ENCODE data around the gene MAPK14.

Gene MAPK14

GRCh38 chr6:36064770-36065396 lies 37.3 kb downstream of the MAPK14 start:
- no peaks in the 10 kb centered on the region for H3K9me2 ChIP-seq (replicated peaks; ENCODE audit: control insufficient read depth, low read length)
- peaks cover 17% of the 10 kb centered on the region for H3K36me3 ChIP-seq (ENCODE audit: control insufficient read depth, low read length)
- H3K27ac ChIP-seq (ENCODE audit: low read depth, low read length), result no peak overlapping the region
- no peak overlapping the region for H3K4me2 ChIP-seq (ENCODE audit: low read length)
- TF ChIP-seq CTCF (IDR thresholded peaks at IDR 0.05; ENCODE audit: low read depth, low read length, poor library complexity, severe bottlenecking) (no peak), EZH2phosphoT487 (IDR thresholded peaks at IDR 0.05; ENCODE audit: borderline replicate concordance, low read length) (no peak)
- no peaks in the 10 kb centered on the region for H3K4me1 ChIP-seq (ENCODE audit: control insufficient read depth, low read length)
- no peaks in the 10 kb centered on the region for H3K9me3 ChIP-seq (ENCODE audit: control insufficient read depth, insufficient read depth, low read length)
- H3K4me3 ChIP-seq (ENCODE audit: low read length), result no peak overlapping the region
- H3K27me3 ChIP-seq (ENCODE audit: control insufficient read depth, low read length), result no peaks in the 10 kb centered on the region
- H4K20me1 ChIP-seq (ENCODE audit: control insufficient read depth, insufficient read depth, low read depth, low read length), result peaks cover 6% of the 10 kb centered on the region
- peaks cover 42% of the 10 kb centered on the region for H3K79me2 ChIP-seq (ENCODE audit: control insufficient read depth, low read length)
- H3F3A ChIP-seq (ENCODE audit: control insufficient read depth, insufficient read depth), result peaks cover 2% of the 10 kb centered on the region; the same call in 1 of the 2 replicates

- peaks cover 9% of the 10 kb centered on the region; the same call in 1 of the 2 replicates for H3K36me3 ChIP-seq (ENCODE audit: control insufficient read depth, low read length)
- peaks cover 6% of the 10 kb centered on the region for H4K20me1 ChIP-seq (ENCODE audit: control insufficient read depth, insufficient read depth, low read depth, low read length)
- peaks cover 47% of the 10 kb centered on the region for H3K79me2 ChIP-seq (ENCODE audit: control insufficient read depth, low read length)
These were observed 38.3 kb downstream of the MAPK14 start for GRCh38 chr6:36065916-36066315.

GRCh38 chr6:36066817-36067216 lies 39.2 kb downstream of the MAPK14 start:
- peaks cover 6% of the 10 kb centered on the region for H4K20me1 ChIP-seq (ENCODE audit: control insufficient read depth, insufficient read depth, low read depth, low read length)
- H3K27me3 ChIP-seq (ENCODE audit: control insufficient read depth, low read length), result no peaks in the 10 kb centered on the region
- no peak overlapping the region for H3K4me3 ChIP-seq (ENCODE audit: low read length)
- H3K4me2 ChIP-seq (ENCODE audit: low read length), result no peak overlapping the region
- no peak overlapping the region for H3K27ac ChIP-seq (ENCODE audit: low read depth, low read length)
- peaks cover 47% of the 10 kb centered on the region for H3K79me2 ChIP-seq (ENCODE audit: control insufficient read depth, low read length)
- no peaks in the 10 kb centered on the region for H3K9me3 ChIP-seq (ENCODE audit: control insufficient read depth, insufficient read depth, low read length)
- H3K9me2 ChIP-seq (replicated peaks; ENCODE audit: control insufficient read depth, low read length), result no peaks in the 10 kb centered on the region
- peaks cover 8% of the 10 kb centered on the region; the same call in 1 of the 2 replicates for H3K36me3 ChIP-seq (ENCODE audit: control insufficient read depth, low read length)
- peaks cover 2% of the 10 kb centered on the region; the same call in 1 of the 2 replicates for H3F3A ChIP-seq (ENCODE audit: control insufficient read depth, insufficient read depth)
- H3K4me1 ChIP-seq (ENCODE audit: control insufficient read depth, low read length), result no peaks in the 10 kb centered on the region
- no peak for TF ChIP-seq EZH2phosphoT487 (IDR thresholded peaks at IDR 0.05; ENCODE audit: borderline replicate concordance, low read length)
- no peak for TF ChIP-seq CTCF (IDR thresholded peaks at IDR 0.05; ENCODE audit: low read depth, low read length, poor library complexity, severe bottlenecking)

More at GRCh38 chr6:36065916-36066315, 38.3 kb downstream of the MAPK14 start:
- H3K27me3 ChIP-seq (ENCODE audit: control insufficient read depth, low read length), result no peaks in the 10 kb centered on the region
- H3K4me2 ChIP-seq (ENCODE audit: low read length), result no peak overlapping the region
- TF ChIP-seq CTCF (IDR thresholded peaks at IDR 0.05; ENCODE audit: low read depth, low read length, poor library complexity, severe bottlenecking) (no peak), EZH2phosphoT487 (IDR thresholded peaks at IDR 0.05; ENCODE audit: borderline replicate concordance, low read length) (no peak)
- H3K4me1 ChIP-seq (ENCODE audit: control insufficient read depth, low read length), result no peaks in the 10 kb centered on the region
- H3K4me3 ChIP-seq (ENCODE audit: low read length), result no peak overlapping the region
- H3K9me3 ChIP-seq (ENCODE audit: control insufficient read depth, insufficient read depth, low read length), result no peaks in the 10 kb centered on the region
- peaks cover 2% of the 10 kb centered on the region; the same call in 1 of the 2 replicates for H3F3A ChIP-seq (ENCODE audit: control insufficient read depth, insufficient read depth)
- H3K27ac ChIP-seq (ENCODE audit: low read depth, low read length), result no peak overlapping the region
- no peaks in the 10 kb centered on the region for H3K9me2 ChIP-seq (replicated peaks; ENCODE audit: control insufficient read depth, low read length)
